Suprapubic skin (tissue), 4 donors: ENCODE measurements around the gene TRAPPC2L. TPM values are rescaled to one million over a fixed set of nuclear protein-coding genes. Genes with fewer than 3 reads are reported as not detected.

Experiments
- DNase-seq, 2 donors: peaks; one replicate each; pipeline ENCODE4 v3.0.0-alpha.2; 2019; ENCODE audit warnings: low spot score in 2 of 2
- H3K27ac ChIP-seq: fragments of 200-600 bp; sonication (generic); one replicate; pipeline ENCODE4 v1.5.1; 2019
- H3K27me3 ChIP-seq: fragments of 200-600 bp; sonication (generic); one replicate; pipeline ENCODE4 v1.5.1; 2019
- H3K36me3 ChIP-seq: fragments of 200-600 bp; sonication (generic); one replicate; pipeline ENCODE4 v1.5.1; 2019
- H3K4me1 ChIP-seq: fragments of 200-600 bp; sonication (generic); one replicate; pipeline ENCODE4 v1.5.1; 2019
- H3K4me3 ChIP-seq: fragments of 200-600 bp; sonication (generic); one replicate; pipeline ENCODE4 v1.5.1; 2019; ENCODE audit warnings: mild to moderate bottlenecking
- H3K9me3 ChIP-seq: fragments of 200-600 bp; sonication (generic); one replicate; pipeline ENCODE4 v1.5.1; 2019
- CTCF ChIP-seq, 2 donors: fragments of 200-600 bp in 1 of 2; fragments of 450-650 bp in 1 of 2; sonication (generic) in 1 of 2; IDR thresholded peaks; one replicate each; pipeline ENCODE4 v1.5.1; 2016 to 2019; ENCODE audit warnings: antibody characterized with exemption in 2 of 2, mild to moderate bottlenecking in 1 of 2, moderate library complexity in 1 of 2
- EP300 ChIP-seq: sonication (generic); formaldehyde crosslinking; IDR thresholded peaks from one replicate; pipeline ENCODE4 v1.6.1; 2017; ENCODE audit warnings: antibody characterized with exemption
- POLR2A ChIP-seq, 2 donors: fragments of 450-650 bp; IDR thresholded peaks; one replicate each; pipeline ENCODE4 v1.6.1; 2017; ENCODE audit warnings: antibody characterized with exemption in 2 of 2, mild to moderate bottlenecking in 2 of 2, moderate library complexity in 2 of 2
- POLR2AphosphoS5 ChIP-seq, 3 donors: sonication (generic); formaldehyde crosslinking; IDR thresholded peaks; one replicate each; pipeline ENCODE4 v1.6.1; 2017; ENCODE audit warnings: antibody characterized with exemption in 3 of 3
- WGBS: methylation state at CpG from one replicate; pipeline ENCODE4 v1.1.5; 2018; 5-methylcytosine and 5-hydroxymethylcytosine counted together
- total RNA-seq, 4 donors: library from RNA; depleted of rRNA; stranded (reverse); fragments of >200 nt; gene quantifications; one replicate each; pipeline ENCODE4 v1.1.0, GENCODE V29; 2016

The TRAPPC2L gene
- total RNA-seq, 4 donors from 2014 or later: 31.9 to 49.2 (median 36.3) TPM

- H3K27ac ChIP-seq: no peak overlapping the region
- WGBS: 71% methylated on average over 10 of the region's 11 CpGs
Measured at GRCh38 chr16:88844419-88845036, 12.4 kb upstream of the TRAPPC2L start.

GRCh38 chr16:88846088-88846487 is 10.8 kb upstream of the TRAPPC2L start:
- no peak for DNase-seq
- H3K27me3 ChIP-seq: no peaks in the 10 kb centered on the region
- H3K27ac ChIP-seq: no peak overlapping the region
- TF ChIP-seq EP300 (no peak), CTCF (IDR thresholded peaks at IDR 0.05) (no peak), POLR2AphosphoS5 (IDR thresholded peaks at IDR 0.05) (no peak), POLR2A (IDR thresholded peaks at IDR 0.05) (no peak)
- H3K9me3 ChIP-seq: no peaks in the 10 kb centered on the region
- H3K36me3 ChIP-seq: peaks cover 46% of the 10 kb centered on the region
- H3K4me1 ChIP-seq: no peaks in the 10 kb centered on the region
- WGBS: 99% methylated on average over 9 of the region's 9 CpGs
- no peak overlapping the region for H3K4me3 ChIP-seq

More at GRCh38 chr16:88844419-88845036, 12.4 kb upstream of the TRAPPC2L start:
- H3K4me1 ChIP-seq: no peaks in the 10 kb centered on the region
- TF ChIP-seq EP300 (no peak), POLR2AphosphoS5 (IDR thresholded peaks at IDR 0.05) (no peak), CTCF (IDR thresholded peaks at IDR 0.05) (no peak)
- no peaks in the 10 kb centered on the region for H3K27me3 ChIP-seq
- H3K4me3 ChIP-seq: no peak overlapping the region
- H3K9me3 ChIP-seq: no peaks in the 10 kb centered on the region
- DNase-seq: no peak
- peaks cover 47% of the 10 kb centered on the region for H3K36me3 ChIP-seq

GRCh38 chr16:88847654-88848053 is 9.3 kb upstream of the TRAPPC2L start:
- no peak for TF ChIP-seq CTCF (IDR thresholded peaks at IDR 0.05)
- Histone ChIP-seq H3K9me3 (no peaks in the 10 kb centered on the region), H3K36me3 (peaks cover 33% of the 10 kb centered on the region), H3K4me3 (no peak overlapping the region), H3K27me3 (no peaks in the 10 kb centered on the region), H3K4me1 (no peaks in the 10 kb centered on the region), H3K27ac (no peak overlapping the region)
- no peak for DNase-seq
- WGBS: 93% methylated on average over 18 of the region's 18 CpGs

GRCh38 chr16:88848557-88848956 is 8.4 kb upstream of the TRAPPC2L start:
- H3K27me3 ChIP-seq: no peaks in the 10 kb centered on the region
- DNase-seq: no peak
- no peak for TF ChIP-seq CTCF (IDR thresholded peaks at IDR 0.05)
- no peak for TF ChIP-seq EP300
- no peak for TF ChIP-seq POLR2A (IDR thresholded peaks at IDR 0.05)
- TF ChIP-seq POLR2AphosphoS5 (IDR thresholded peaks at IDR 0.05): no peak
- H3K9me3 ChIP-seq: no peaks in the 10 kb centered on the region
- WGBS: 92% methylated on average over 21 of the region's 21 CpGs
- H3K4me3 ChIP-seq: no peak overlapping the region
- no peaks in the 10 kb centered on the region for H3K4me1 ChIP-seq
- H3K27ac ChIP-seq: no peak overlapping the region
- peaks cover 26% of the 10 kb centered on the region for H3K36me3 ChIP-seq

- Histone ChIP-seq H3K4me1 (peaks cover 7% of the 10 kb centered on the region), H3K9me3 (no peaks in the 10 kb centered on the region), H3K27me3 (no peaks in the 10 kb centered on the region), H3K36me3 (peaks cover 26% of the 10 kb centered on the region), H3K27ac (no peak overlapping the region), H3K4me3 (no peak overlapping the region)
- DNase-seq: no peak
- 88% methylated on average over 33 of the region's 33 CpGs for WGBS
- no peak for TF ChIP-seq CTCF (IDR thresholded peaks at IDR 0.05)
- no peak for TF ChIP-seq EP300
- no peak for TF ChIP-seq POLR2AphosphoS5 (IDR thresholded peaks at IDR 0.05)
- no peak for TF ChIP-seq POLR2A (IDR thresholded peaks at IDR 0.05)
Measured at GRCh38 chr16:88850531-88851199, 6.3 kb upstream of the TRAPPC2L start.
